Panc1 (cell line): ENCODE data around the gene BBX.

ENCODE experiments used
- CTCF ChIP-seq: fragments of 450-650 bp; IDR thresholded peaks from 2 replicates; pipeline ENCODE4 v1.5.1; 2017; ENCODE audit warnings: mild to moderate bottlenecking
- POLR2AphosphoS5 ChIP-seq: IDR thresholded peaks from 2 replicates; pipeline ENCODE4 v1.6.1; 2012; ENCODE audit warnings: mild to moderate bottlenecking, low read depth, low read length, moderate library complexity
- REST ChIP-seq, 2 experiments: IDR thresholded peaks; 2 replicates each; pipeline ENCODE4 v1.6.1; 2011 to 2012; ENCODE audit warnings: low read depth in 2 of 2, control low read depth in 1 of 2, low read length in 1 of 2, mild to moderate bottlenecking in 1 of 2, moderate library complexity in 1 of 2; ENCODE audit not compliant: insufficient read depth in 1 of 2
- SIN3A ChIP-seq: IDR thresholded peaks from 2 replicates; pipeline ENCODE4 v1.6.1; 2012; ENCODE audit warnings: low read depth, mild to moderate bottlenecking, low read length, moderate library complexity, borderline replicate concordance; ENCODE audit not compliant: insufficient read depth
- TCF7L2 ChIP-seq: IDR thresholded peaks from 2 replicates; pipeline ENCODE4 v1.6.1; 2011; ENCODE audit warnings: mild to moderate bottlenecking, low read depth, low read length, inconsistent platforms

- TF ChIP-seq CTCF = no peak
- no peak for TF ChIP-seq REST (IDR thresholded peaks at IDR 0.05; ENCODE audit: insufficient read depth in 1 of 2, low read depth in 2 of 2, low read length in 1 of 2)
- no peak for TF ChIP-seq TCF7L2
- no peak for TF ChIP-seq POLR2AphosphoS5
- TF ChIP-seq SIN3A = no peak
Observed at GRCh38 chr3:107800710-107801109, 277.9 kb downstream of the BBX start.
